ENCODE results near the gene KYAT1.

DNA sequence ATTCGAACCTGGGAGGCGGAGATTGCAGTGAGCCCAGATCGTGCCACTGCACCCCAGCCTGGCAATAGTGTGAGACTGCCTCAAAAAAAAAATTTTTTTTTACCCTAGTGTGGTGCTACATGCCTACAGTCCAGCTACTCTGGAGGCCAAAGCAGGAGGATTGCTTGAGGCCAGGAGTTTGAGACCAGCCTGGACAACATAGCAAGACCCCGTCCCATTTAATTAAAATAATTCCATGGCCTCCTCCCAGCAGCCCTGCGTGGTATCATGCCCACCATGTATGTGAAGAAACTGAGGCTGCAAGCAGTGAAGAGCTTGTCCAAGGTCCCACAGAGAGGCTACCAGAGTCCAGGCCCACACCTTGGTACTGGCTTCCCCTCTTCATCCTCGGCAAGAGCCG is 19.6 kb upstream of the KYAT1 start:
- TF ChIP-seq, protein P1, sequence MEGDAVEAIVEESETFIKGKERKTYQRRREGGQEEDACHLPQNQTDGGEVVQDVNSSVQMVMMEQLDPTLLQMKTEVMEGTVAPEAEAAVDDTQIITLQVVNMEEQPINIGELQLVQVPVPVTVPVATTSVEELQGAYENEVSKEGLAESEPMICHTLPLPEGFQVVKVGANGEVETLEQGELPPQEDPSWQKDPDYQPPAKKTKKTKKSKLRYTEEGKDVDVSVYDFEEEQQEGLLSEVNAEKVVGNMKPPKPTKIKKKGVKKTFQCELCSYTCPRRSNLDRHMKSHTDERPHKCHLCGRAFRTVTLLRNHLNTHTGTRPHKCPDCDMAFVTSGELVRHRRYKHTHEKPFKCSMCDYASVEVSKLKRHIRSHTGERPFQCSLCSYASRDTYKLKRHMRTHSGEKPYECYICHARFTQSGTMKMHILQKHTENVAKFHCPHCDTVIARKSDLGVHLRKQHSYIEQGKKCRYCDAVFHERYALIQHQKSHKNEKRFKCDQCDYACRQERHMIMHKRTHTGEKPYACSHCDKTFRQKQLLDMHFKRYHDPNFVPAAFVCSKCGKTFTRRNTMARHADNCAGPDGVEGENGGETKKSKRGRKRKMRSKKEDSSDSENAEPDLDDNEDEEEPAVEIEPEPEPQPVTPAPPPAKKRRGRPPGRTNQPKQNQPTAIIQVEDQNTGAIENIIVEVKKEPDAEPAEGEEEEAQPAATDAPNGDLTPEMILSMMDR (IDR thresholded peaks at IDR 0.05): no peak
- no peak for TF ChIP-seq EP300 (IDR thresholded peaks at IDR 0.05)
